H9 (cell line): Measurements from ENCODE around the gene GLYATL1. TPM values are rescaled to one million over a fixed set of nuclear protein-coding genes. Genes with fewer than 3 reads are reported as not detected.

Experiments
- DNase-seq: peaks from one replicate; pipeline ENCODE4 v3.0.0-alpha.2; 2017
- H2AFZ ChIP-seq: one replicate; pipeline ENCODE4 v1.6.1; 2013; ENCODE audit warnings: mild to moderate bottlenecking, low read length, control low read depth, moderate library complexity
- H2AK5ac ChIP-seq: 2 replicates; pipeline ENCODE4 v1.6.1; 2013; ENCODE audit warnings: low read length, control low read depth, mixed read lengths; ENCODE audit not compliant: insufficient read length
- H2BK120ac ChIP-seq: one replicate; pipeline ENCODE4 v1.6.1; 2013; ENCODE audit warnings: low read depth, mild to moderate bottlenecking, low read length, control low read depth, inconsistent platforms; ENCODE audit not compliant: poor library complexity, severe bottlenecking
- H2BK12ac ChIP-seq: 2 replicates; pipeline ENCODE4 v1.6.1; 2013; ENCODE audit warnings: low read length, control low read depth, mixed read lengths, low read depth; ENCODE audit not compliant: insufficient read length
- H2BK15ac ChIP-seq: 2 replicates; pipeline ENCODE4 v1.6.1; 2013; ENCODE audit warnings: low read depth, low read length, control low read depth
- H2BK20ac ChIP-seq: one replicate; pipeline ENCODE4 v1.6.1; 2013; ENCODE audit warnings: low read depth, mild to moderate bottlenecking, low read length, control low read depth, inconsistent platforms; ENCODE audit not compliant: poor library complexity, severe bottlenecking
- H2BK5ac ChIP-seq: 2 replicates; pipeline ENCODE4 v1.6.1; 2013; ENCODE audit warnings: low read length, control low read depth, mixed read lengths; ENCODE audit not compliant: insufficient read length
- H3K14ac ChIP-seq: 2 replicates; pipeline ENCODE4 v1.6.1; 2013; ENCODE audit warnings: low read length, control low read depth; ENCODE audit not compliant: insufficient read depth
- H3K18ac ChIP-seq: 2 replicates; pipeline ENCODE4 v1.6.1; 2013; ENCODE audit warnings: low read depth, mild to moderate bottlenecking, mixed read lengths, low read length, control low read depth; ENCODE audit not compliant: insufficient read length
- H3K23ac ChIP-seq: 2 replicates; pipeline ENCODE4 v1.6.1; 2013; ENCODE audit warnings: low read length, control low read depth, mixed read lengths, low read depth; ENCODE audit not compliant: insufficient read length
- H3K23me2 ChIP-seq: 2 replicates; pipeline ENCODE4 v1.6.1; 2013; ENCODE audit warnings: low read depth, mild to moderate bottlenecking, mixed read lengths, low read length, control low read depth; ENCODE audit not compliant: insufficient read length, poor library complexity, severe bottlenecking
- H3K27ac ChIP-seq: 2 replicates; pipeline ENCODE4 v1.5.1; 2013; ENCODE audit warnings: low read length, control low read depth, mixed read lengths, low read depth; ENCODE audit not compliant: insufficient read length
- H3K27me3 ChIP-seq: 2 replicates; pipeline ENCODE4 v1.6.1; 2013; ENCODE audit warnings: low read length, control low read depth, inconsistent platforms; ENCODE audit not compliant: insufficient read depth
- H3K4ac ChIP-seq: 2 replicates; pipeline ENCODE4 v1.6.1; 2013; ENCODE audit warnings: low read depth, mild to moderate bottlenecking, control low read depth, inconsistent platforms, low read length, moderate library complexity
- H3K4me1 ChIP-seq: 2 replicates; pipeline ENCODE4 v1.6.1; 2013; ENCODE audit warnings: low read length, control low read depth, inconsistent platforms; ENCODE audit not compliant: insufficient read depth
- H3K4me2 ChIP-seq: 2 replicates; pipeline ENCODE4 v1.6.1; 2013; ENCODE audit warnings: low read length, control low read depth, mixed read lengths; ENCODE audit not compliant: insufficient read length, insufficient read depth
- H3K56ac ChIP-seq: 2 replicates; pipeline ENCODE4 v1.6.1; 2013; ENCODE audit warnings: low read depth, mild to moderate bottlenecking, mixed read lengths, low read length, control low read depth; ENCODE audit not compliant: insufficient read length
- H3K79me1 ChIP-seq: 2 replicates; pipeline ENCODE4 v1.6.1; 2013; ENCODE audit warnings: low read depth, mild to moderate bottlenecking, moderate library complexity, low read length, control low read depth, inconsistent platforms; ENCODE audit not compliant: insufficient read depth, poor library complexity, severe bottlenecking
- H3K79me2 ChIP-seq: 2 replicates; pipeline ENCODE4 v1.6.1; 2013; ENCODE audit warnings: low read length, control low read depth, inconsistent platforms; ENCODE audit not compliant: insufficient read depth
- H3K9ac ChIP-seq: 2 replicates; pipeline ENCODE4 v1.6.1; 2013; ENCODE audit warnings: low read length, control low read depth, mixed read lengths; ENCODE audit not compliant: insufficient read length; ENCODE audit errors: extremely low read depth
- H3K9me3 ChIP-seq: one replicate; pipeline ENCODE4 v1.6.1; 2013; ENCODE audit warnings: low read depth, low read length, inconsistent platforms; ENCODE audit not compliant: control insufficient read depth
- H3T11ph ChIP-seq: one replicate; pipeline ENCODE4 v1.6.1; 2013; ENCODE audit warnings: mild to moderate bottlenecking, low read length, control low read depth, inconsistent platforms
- H4K20me1 ChIP-seq: one replicate; pipeline ENCODE4 v1.6.1; 2013; ENCODE audit not compliant: control insufficient read depth, insufficient read length, insufficient read depth
- H4K5ac ChIP-seq: 2 replicates; pipeline ENCODE4 v1.6.1; 2013; ENCODE audit warnings: low read depth, mild to moderate bottlenecking, mixed read lengths, low read length, control low read depth; ENCODE audit not compliant: insufficient read length
- H4K8ac ChIP-seq: replicated peaks from 2 replicates; pipeline ENCODE4 v1.6.1; 2013; ENCODE audit warnings: low read length, control low read depth, mixed read lengths, low read depth; ENCODE audit not compliant: insufficient read length
- H4K91ac ChIP-seq: 2 replicates; pipeline ENCODE4 v1.6.1; 2013; ENCODE audit warnings: low read depth, mild to moderate bottlenecking, moderate library complexity, mixed read lengths, low read length, control low read depth; ENCODE audit not compliant: insufficient read length
- H3K27ac Mint-ChIP-seq, 3 experiments: 2 replicates in 2 of 3; 3 replicates in 1 of 3; pipeline ENCODE4 v1.8.0; 2020 to 2021; ENCODE audit warnings: mixed read lengths in 3 of 3, mild to moderate bottlenecking in 1 of 3, moderate library complexity in 1 of 3
- H3K27me3 Mint-ChIP-seq: 2 replicates; pipeline ENCODE4 v1.8.0; 2021; ENCODE audit warnings: low read depth, mild to moderate bottlenecking, moderate library complexity, mixed read lengths
- H3K36me3 Mint-ChIP-seq, 3 experiments: 2 replicates in 2 of 3; 3 replicates in 1 of 3; pipeline ENCODE4 v1.8.0; 2020 to 2021; ENCODE audit warnings: low read depth in 3 of 3, mixed read lengths in 3 of 3; ENCODE audit not compliant: insufficient read depth in 1 of 3
- H3K4me1 Mint-ChIP-seq, 2 experiments: 2 replicates each; pipeline ENCODE4 v1.8.0; 2020; ENCODE audit warnings: mixed read lengths in 2 of 2
- H3K4me3 Mint-ChIP-seq, 2 experiments: 2 replicates in 1 of 2; 3 replicates in 1 of 2; pipeline ENCODE4 v1.8.0; 2020 to 2021; ENCODE audit warnings: mild to moderate bottlenecking in 2 of 2, mixed read lengths in 2 of 2, moderate library complexity in 1 of 2
- H3K9me3 Mint-ChIP-seq, 2 experiments: 2 replicates in 1 of 2; 3 replicates in 1 of 2; pipeline ENCODE4 v1.8.0; 2020; ENCODE audit warnings: mild to moderate bottlenecking in 2 of 2, mixed read lengths in 2 of 2, moderate library complexity in 1 of 2
- CTCF ChIP-seq: fragments of 200-600 bp; sonication (generic); conservative IDR thresholded peaks from 3 replicates; pipeline ENCODE4 v1.8.0; 2021; ENCODE audit warnings: antibody characterized with exemption, mild to moderate bottlenecking
- WGBS: extraction: QIAGEN DNeasy Blood & Tissue Kit; methylation state at CpG from one replicate; pipeline ENCODE4 v1.1.7; 2013; ENCODE audit warnings: missing lambda C conversion rate, low lambda C conversion rate, mixed read lengths; ENCODE audit not compliant: insufficient read length; ENCODE audit errors: extremely low coverage; 5-methylcytosine and 5-hydroxymethylcytosine counted together
- total RNA-seq: library from RNA; stranded (reverse); gene quantifications from 2 replicates; pipeline ENCODE4 v1.2.1, GENCODE V29; 2021

Gene GLYATL1
- total RNA-seq, 1 experiment from 2014 or later = 2.8 TPM

- Mint-ChIP-seq H3K4me1 (peaks cover 23 to 24% of the 10 kb centered on the region in 2 experiments), H3K4me3 (peak overlapping the region; percentile 76 to 79), H3K27me3 (peaks cover 80% of the 10 kb centered on the region), H3K36me3 (peaks cover 0 to 2% (median 0%) of the 10 kb centered on the region in 3 experiments; a peak in 1 of 7 replicates), H3K27ac (no peak overlapping the region), H3K9me3 (peaks cover 5 to 8% of the 10 kb centered on the region in 2 experiments; a peak in 4 of 5 replicates)
- H2BK15ac ChIP-seq = no peak overlapping the region
- H4K91ac ChIP-seq = no peak overlapping the region
- no peak overlapping the region for H2BK20ac ChIP-seq
- no peaks in the 10 kb centered on the region for H4K20me1 ChIP-seq
- TF ChIP-seq CTCF = peak; percentile 60
- no peak overlapping the region for H3K18ac ChIP-seq
- H2BK120ac ChIP-seq = no peak overlapping the region
- H4K8ac ChIP-seq = no peak overlapping the region
- no peak overlapping the region for H3K14ac ChIP-seq
- no peak overlapping the region for H2AFZ ChIP-seq
- H2BK5ac ChIP-seq = no peak overlapping the region
- no peak overlapping the region for H3T11ph ChIP-seq
- peak overlapping the region; percentile 37 for H3K4me2 ChIP-seq
- peak; percentile 94 for DNase-seq
- H3K56ac ChIP-seq = no peak overlapping the region
- H3K23me2 ChIP-seq = peaks cover 7% of the 10 kb centered on the region
- H3K79me2 ChIP-seq = no peaks in the 10 kb centered on the region
- peaks cover 5% of the 10 kb centered on the region; the same call in 1 of the 2 replicates for H3K27me3 ChIP-seq
- no peak overlapping the region for H4K5ac ChIP-seq
- H2AK5ac ChIP-seq = no peak overlapping the region
- no peaks in the 10 kb centered on the region for H3K79me1 ChIP-seq
- H3K23ac ChIP-seq = no peak overlapping the region
- H3K9me3 ChIP-seq = no peaks in the 10 kb centered on the region
- no peak overlapping the region for H3K27ac ChIP-seq
- no peak overlapping the region for H3K4ac ChIP-seq
- H2BK12ac ChIP-seq = no peak overlapping the region
- no CpG with 5 or more reads among the region's 33 CpGs for WGBS
- no peaks in the 10 kb centered on the region for H3K4me1 ChIP-seq
- peak overlapping the region; percentile 36 for H3K9ac ChIP-seq
Measured at GRCh38 chr11:58905721-58906547, 33.4 kb upstream of the GLYATL1 start.
